Skin of body (tissue), 2 donors: ENCODE data around the gene MKLN1. TPM values are rescaled to one million over a fixed set of nuclear protein-coding genes. Genes with fewer than 3 reads are reported as not detected.

Experiments used
- DNase-seq: peaks from one replicate; lab custom pipeline; 2025; lab: John Stamatoyannopoulos, UW
- total RNA-seq: library from RNA; depleted of rRNA; stranded (reverse); fragments of >200 nt; gene quantifications from one replicate; pipeline ENCODE4 v1.2.3, GENCODE V29; 2014

The MKLN1 gene
- total RNA-seq, 1 donor from 2014 or later: 62.3 TPM

DNA sequence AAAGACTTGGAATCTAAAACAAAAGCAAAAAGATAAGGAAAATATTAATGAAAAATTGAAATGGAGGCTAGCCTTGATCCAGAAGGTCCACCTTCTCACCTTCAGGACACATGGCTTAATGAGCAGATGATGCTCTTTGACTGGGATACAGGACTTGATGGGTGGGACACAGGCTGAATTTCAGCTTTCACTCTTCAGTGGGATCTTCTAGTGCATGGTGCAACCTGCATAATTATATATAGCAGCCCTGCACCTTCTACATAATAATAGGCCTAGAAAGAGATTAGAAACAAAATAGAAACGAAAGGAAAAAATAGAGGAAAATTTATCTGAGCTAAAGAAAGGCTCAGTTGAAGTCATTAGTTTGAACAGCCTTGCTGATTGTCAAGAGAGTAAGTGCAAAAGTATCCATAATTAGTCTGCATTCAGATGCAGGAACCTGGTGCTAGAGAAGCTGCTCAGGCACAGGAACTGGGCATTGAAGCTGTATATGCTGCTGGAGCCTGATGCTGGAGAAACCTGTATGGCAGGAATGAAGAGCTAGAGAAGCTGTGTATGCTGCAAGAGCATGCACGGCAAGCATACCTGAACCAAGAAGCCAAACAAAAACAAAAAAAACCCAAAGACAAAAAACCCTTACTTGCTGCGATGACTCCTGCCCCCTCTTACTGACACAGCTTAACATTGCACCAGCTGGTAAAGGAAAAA lies 19.4 kb downstream of the MKLN1 start:
- no peak for DNase-seq

DNA sequence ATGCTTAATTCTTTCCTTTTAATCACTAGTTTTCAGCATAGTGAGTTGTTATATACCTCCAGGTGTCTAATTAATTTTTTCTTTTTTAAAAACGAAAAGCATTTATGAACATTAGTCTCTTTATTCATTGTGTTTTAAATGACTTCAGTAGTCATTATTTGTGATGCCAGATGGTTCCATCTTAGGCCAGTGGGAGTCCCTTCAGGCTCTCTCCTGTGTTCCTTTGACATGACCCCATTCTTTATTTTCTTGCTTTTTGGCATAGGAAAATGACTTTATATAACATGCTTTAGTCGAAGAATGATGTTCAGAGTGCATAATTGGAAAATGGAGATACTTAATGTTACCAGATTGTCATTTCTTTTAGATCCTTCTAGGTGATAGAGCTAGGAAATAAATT lies 24.4 kb downstream of the MKLN1 start:
- DNase-seq: no peak

DNA sequence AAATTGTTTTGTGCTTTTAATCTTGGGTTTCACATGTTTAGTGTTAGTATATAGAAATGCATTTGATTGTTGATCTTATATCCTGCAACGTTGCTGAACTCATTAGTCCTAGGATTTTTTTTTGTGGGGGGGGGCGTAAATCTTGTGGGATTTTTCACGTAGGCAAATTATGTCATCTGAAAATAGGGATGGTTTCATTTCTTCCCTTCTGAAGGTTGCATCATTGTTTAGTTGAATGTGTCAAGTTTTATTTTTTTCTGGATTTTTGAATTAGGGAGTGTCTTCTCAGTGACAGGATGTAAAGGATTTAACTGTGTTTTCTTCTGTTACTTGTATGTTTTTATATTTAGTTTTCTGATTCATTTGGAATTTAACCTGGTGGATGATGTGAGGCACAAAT lies 26.7 kb downstream of the MKLN1 start:
- no peak for DNase-seq

DNA sequence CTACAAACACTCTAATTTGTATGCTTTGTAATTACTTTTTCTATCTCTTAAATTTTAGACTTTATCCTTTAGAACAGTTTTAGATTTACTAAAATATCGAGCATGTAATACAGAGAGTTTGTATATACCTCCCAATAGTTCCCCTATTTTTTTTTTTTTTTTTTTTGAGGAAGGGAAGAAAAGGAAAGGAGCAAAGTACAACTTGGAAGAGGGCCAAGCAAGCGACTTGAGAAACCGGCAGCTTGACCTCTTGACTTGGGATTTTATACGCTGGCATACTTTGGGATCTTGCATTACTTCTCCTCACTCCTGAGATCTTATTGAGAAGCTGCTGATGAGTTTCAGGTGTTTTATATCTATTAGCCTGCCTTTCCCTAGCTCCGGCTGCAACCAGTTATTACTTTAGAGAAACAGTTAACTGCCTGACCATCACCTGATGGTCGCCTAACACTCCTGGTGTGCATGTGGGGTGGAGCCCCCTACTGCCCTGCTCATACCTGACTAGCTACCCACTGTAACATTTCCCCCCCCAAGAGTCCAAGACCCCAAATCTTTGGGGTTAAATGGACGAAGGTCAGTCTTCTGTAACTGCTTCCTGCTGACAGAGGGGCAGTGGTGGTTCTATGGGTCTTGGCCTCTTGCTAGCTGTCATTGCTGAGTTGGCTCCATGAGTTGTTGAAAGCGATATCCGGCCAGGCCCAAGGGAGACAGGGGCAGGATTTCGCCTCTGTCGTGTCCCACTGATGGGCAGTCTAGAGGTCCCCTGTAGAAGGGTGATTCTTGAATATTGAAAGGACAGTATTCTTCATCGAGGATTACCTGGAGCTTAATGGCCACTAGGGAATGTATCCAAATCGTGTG lies 28.5 kb downstream of the MKLN1 start:
- no peak for DNase-seq

DNA sequence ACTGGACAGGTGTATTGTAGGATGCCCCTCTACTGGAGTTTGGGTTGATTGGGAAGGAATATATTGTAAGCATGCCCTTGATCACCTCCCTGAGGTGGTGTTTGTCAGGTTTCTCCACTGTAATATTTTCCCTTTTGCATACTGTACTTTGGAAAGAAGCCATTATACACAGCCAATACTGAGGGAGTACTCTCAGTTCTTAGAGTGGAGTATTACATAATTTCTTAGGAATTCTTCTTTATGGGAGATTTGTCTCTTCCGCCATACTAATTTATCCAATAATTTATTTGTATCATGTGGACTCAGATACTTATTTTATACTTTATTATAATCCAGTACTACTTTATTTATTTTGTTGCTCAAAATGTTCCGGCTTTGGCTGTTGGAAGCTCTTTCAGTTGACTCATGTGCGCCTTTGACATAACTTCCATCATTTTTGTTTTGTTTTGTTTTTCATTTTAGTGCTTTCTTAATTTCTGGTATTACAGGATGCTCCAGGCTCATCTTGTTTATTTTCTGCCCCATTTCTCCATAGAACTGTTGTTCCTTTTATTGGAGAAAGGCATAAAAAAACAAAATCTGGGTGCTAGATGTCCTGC lies 29.7 kb downstream of the MKLN1 start:
- no peak for DNase-seq

DNA sequence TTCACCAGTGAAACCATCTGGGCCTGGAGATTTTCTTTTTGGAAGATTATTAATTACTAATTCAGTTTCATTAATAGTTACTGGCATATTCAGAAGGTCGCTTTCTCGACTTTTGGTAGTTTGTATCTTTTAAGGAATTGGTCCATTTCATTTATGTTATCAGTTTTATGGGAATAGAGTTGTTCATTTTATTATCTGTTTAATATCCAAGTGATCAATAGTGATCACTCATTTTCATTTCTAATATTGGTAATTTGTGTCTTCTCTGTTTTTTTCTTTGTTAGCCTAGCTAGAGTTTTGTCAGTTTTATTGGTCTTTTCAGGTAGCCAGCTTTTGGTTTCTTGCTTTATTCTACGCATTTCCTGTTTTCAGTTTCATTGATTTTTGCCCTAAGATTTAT lies 31.0 kb downstream of the MKLN1 start:
- no peak for DNase-seq

DNA sequence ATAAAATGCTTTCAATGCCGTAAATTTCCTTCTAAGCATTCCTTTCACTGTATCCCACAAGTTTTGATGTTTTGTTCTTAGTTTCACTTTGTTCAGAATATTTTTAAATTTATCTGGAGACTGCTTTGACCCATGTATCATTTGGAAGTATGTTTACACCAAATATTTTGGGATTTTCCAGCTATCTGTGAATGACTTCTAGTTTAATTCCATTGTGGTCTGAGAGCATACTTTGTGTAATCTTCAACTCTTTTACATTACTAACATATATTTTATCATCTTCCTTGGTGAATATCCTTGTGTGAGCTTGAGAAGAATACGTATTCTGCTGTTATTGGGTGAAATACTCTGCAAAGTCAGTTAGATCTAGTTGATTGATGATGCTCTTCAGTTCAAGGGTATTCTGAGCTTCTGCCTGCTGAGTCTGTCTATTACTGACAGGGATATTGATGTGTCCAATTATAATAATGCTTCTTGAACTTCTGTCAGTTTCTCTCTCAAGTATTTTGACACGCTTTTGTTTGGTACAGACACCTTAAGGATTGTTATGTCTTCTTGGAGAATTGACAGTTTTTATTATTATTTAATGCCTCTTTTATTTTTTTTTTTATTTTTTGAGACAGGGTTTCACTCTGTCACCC lies 31.6 kb downstream of the MKLN1 start:
- no peak for DNase-seq

DNA sequence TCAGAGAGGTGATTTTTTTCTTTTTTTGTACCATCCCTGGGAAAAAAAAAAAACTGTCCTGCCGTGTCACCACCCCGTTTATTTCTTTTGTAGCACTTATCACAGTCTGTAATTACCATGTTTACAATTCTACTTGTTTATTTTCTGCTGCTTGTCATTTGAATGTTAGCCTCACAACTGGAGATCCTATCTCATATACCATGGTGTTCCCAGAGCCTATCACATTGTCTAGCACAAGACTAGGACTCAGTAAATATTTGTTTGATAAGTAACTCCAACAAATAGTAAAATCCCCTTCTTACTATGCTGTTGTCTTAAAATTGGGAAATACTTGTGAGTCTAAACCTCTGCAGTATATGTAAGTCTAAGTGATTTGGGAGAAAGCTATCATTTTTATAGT lies 36.0 kb downstream of the MKLN1 start:
- no peak for DNase-seq

DNA sequence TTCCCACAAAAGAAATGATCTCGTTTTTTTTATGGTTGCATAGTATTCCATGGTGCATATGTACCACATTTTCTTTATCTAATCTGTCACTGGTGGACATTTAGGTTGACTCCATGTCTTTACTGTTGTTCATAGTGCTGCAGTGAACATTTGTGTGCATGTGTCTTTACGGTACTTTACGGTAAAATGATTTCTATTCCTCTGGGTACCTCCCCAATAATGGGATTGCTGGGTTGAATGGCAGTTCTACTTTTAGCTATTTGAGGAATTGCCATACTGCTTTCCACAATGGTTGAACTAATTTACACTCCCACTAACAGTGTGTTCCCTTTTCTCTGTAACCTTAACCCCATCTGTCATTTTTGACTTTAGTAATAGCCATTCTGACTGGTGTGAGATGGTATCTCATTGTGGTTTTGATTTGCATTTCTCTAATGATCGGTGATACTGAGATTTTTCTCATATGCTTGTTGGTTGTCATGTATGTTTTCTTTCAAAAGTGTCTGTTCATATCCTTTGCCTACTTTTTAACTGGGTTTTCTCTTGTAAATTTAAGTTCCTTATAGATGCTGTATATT lies 37.2 kb downstream of the MKLN1 start:
- DNase-seq: no peak

DNA sequence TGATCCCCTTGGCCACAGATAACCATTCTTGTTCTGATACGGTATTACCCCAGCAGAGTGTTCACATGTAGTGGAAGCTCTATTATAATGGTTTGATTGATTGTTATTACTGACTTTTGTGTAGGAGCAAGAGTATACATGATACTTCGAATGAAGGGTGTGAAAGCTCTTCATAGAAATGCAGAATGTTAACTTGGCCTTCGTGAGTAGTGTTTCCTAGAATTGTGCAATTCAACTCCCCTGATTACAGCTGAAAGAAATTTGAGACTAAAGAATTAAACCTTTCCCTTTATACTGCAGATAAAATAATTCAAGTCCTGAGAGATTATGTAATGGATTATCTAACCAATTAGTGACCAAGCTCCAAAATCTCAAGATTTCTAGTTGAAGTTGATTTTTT lies 38.2 kb downstream of the MKLN1 start:
- no peak for DNase-seq

DNA sequence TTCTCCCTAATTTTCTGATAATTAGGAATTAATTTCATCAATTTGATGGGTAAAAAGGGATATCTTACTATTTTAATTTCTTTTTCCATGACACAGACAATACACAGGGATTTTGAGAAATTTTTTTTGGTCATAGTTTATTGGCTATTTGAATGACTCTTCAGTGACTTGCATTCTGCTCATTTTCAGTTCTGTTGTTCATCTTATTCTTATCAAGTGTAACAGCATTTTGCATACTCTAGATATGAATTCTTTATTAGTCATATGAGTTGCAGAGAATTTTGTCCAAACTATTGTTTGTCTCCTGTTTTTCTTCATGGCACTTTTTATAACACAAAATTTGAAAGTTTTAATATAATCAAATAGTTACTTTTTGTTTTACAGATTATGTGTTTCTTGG lies 41.7 kb downstream of the MKLN1 start:
- DNase-seq: no peak

DNA sequence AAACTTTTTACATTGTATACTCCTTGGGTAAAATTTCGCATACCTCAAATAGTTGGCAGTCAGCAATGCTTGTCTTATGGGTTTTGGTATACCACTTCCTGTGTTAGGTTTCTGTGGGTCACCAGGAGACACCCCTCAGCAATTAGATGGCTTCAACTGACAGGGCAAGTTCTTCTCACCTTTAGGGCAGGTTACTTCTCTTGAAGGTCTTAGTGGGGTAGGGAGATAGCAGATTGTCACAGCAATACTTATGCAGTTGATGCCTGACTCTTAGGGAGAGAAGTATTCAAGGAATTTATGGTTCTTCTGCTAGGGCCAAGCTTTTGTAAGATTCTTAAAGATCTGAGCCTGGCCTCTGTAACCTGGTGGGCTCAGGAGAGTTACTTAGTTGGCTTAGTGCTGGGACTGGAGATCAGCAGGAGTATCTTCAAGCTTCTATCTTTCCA lies 42.9 kb downstream of the MKLN1 start:
- no peak for DNase-seq

DNA sequence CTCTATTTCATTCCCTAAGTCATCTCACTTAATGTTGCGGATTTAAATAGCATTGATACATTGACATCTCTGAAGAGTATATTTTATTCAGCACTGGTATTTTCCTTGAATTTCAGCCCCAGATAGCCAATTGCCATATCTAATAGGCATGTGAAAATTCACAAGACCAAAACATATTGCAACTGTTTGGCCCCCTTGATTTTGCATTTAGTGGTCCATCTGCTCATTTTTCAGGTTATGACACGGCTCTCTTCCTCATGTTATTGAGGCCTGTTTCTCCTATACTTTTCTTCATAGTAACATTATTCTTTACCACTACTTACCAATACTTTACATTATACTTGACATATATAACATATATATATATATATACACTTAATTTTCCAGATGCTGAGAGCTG lies 43.7 kb downstream of the MKLN1 start:
- no peak for DNase-seq

DNA sequence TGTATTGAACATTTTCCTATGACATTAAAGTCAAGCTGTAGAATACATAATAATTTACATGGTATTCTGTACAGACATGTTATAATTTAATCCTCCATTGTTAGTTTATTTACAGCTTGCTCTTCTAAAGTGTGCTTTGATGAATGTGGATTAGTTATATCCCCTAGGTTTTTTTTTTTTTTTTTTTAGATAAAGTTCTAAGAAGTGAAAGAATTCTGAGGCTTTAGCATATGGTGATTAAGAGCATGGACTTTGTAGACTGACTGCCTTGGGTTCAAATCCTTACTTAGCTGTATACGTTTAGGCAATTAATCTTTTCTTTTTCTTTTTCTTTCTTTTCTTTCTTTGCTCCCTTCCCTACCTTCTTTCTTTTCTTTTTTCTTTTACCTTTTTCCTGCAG lies 44.9 kb downstream of the MKLN1 start:
- no peak for DNase-seq

DNA sequence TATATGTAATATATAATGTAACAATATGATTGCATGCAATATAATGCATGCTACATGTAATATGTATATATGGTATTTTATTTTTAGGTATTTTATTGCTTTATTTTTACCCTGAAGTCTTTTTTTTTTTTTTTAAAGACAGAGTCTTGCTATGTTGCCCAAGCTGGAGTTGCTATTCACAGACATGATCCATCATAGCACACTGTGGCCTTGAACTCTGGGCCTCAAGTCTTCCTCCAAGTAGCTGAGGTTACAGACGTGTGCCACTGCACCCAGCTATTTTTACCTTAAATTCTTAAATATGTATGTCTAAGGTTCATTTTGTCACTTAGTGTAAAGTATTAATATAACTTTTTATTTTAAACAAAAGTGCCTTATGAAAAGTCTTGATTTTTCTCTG lies 47.1 kb downstream of the MKLN1 start:
- no peak for DNase-seq

DNA sequence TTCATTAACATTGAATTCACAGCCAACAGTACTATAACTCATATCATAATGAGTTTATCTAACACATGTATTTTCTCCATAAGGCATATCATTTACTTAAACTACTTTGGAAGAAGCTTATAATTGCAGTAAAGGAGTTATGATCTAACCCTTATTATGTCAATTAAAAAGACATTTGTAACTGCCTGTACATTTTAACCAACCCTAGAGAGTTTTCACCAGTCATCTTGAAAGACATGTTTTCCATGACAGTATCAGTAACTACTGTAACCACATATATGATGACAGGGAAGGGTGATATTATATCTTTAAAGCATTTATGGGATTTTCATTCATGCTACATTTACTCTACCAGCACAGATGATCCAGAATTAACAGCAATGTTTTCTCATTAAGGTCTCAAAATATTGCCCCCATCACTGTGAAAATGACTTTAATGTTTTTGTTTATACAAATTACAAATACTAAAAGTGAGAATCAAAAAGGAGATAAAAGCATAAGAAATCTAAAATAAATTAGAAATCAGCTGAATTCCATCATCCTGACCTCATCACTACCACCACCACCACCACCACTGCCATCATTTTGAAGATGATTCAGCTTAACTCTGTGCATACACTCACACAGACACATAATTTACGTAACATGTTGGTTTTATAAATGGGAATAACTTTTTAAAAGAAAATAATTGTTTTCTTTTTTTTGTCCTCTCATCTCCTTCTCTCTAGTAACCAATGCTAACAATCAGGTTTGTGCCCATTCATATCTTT lies 53.6 kb downstream of the MKLN1 start:
- DNase-seq: no peak

DNA sequence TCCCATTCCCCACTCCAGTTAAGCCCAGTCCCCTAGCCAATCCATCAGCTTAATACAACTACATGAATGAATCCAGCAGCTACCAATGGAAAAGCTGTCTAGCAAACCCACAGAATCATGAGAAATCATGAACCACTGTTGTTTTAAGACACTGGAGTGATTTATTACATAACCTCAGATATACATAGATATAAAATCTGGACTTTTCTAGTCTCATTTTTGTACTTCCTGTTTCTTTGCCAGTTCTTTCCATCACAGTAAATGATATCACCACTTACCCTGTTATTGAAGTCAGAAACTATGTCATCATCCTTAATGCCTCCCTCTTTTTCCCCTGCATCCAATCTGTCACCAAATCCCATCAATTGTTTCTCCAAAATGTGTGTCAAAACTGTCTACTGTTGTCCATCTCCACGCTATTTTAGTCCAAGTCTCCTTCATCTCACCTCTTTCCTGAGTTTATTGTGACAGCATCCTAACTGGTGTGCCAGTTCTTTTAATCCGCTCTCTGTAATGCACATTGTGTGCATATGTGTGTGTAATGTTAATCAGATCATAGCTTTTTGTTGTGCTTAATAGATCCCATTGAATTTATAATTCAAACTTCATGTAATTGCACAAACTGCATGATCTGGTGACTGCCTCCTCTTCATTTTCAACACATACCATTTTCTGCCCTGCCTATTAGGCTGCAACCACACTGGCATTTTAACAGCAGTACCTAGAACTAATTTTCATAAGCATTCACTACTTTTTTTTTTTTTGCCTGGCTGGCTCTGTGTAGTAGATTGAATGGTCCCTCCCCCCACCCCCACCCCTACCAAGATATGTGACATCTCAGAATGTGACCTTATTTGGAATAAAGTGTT lies 56.0 kb downstream of the MKLN1 start:
- peak; percentile 33 for DNase-seq

DNA sequence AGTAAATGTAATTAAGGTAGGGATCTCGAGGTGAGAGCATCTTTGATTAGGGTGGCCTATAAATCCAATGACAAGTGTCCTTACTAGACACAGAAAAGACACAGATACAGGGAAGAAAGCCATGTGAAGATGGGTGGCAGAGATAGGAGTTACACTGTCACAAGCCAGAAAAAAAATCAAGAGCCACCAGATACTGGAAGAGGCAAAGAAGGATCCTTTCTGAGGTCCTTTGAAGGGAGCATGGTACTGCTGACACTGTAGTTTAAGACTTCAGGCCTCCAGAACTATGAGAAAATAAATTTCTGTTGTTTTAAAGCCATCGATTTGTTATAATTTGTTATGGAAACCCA lies 56.6 kb downstream of the MKLN1 start:
- DNase-seq: no peak

DNA sequence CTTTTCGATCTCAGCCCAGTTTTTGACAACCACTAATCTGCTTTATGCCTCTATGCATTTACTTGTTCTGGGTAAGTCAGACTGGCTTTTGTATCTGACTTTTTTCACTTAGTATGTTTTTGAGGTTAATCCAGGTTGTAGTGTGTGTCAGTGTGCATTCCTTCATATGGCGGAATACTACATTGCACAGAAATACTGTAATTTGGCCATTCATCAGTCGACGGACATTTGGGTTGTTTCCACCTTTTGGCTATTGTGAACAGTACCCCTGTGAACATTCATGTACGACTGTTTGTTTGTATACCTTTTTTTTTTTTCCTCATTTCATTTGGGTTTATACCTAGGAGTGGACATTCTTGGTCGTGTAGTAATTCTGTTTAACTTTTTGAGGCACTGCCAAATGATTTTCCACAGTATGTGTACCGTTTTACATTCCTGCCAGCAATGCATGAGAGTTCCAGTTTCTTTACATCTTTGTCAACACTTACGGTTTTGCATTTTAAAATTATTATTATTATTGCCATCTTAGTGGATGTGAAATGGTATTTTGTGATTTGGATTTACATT lies 57.4 kb downstream of the MKLN1 start:
- DNase-seq: no peak

DNA sequence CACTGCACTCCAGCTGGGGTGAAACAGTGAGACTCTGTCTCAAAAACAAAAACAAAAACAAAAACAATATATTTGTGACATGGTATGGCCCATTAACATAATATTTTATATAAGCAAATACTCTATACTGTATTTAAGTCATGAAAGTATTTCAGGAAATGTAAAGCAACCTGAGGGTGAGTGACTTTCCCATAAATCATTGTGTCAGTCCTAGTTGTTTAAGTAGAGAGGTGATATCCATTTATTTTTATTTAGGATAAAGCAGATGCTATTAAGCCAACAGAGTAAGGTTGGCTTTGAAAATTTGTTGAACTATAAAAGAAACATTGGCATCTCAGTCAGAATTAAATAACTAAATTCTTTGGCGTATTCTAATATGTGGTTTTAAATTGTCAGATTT lies 60.5 kb downstream of the MKLN1 start:
- DNase-seq: no peak
